GM20431 (cell line): ENCODE data around the gene SLC52A3.
"Not testable (repeated sequence)": the region's sequence is repeated elsewhere in the genome, so short reads cannot be mapped to it uniquely, and the experiment has no call there.

Experiments used
- in situ Hi-C: fragments of 300-500 bp; cut with MseI, MboI; formaldehyde crosslinking; loops from one replicate; pipeline ENCODE4 v1.15.0; 2020; ENCODE audit warnings: low sequenced_read_pairs; ENCODE audit not compliant: unreplicated experiment

Gene SLC52A3

GRCh38 chr20:768426-768978 lies at the start of gene SLC52A3:
SLC52A3 (minus strand) TSS chr20:768500; CDS start chr20:765774, 2,726 bp downstream.
- in situ Hi-C loops, result no loop called here

- in situ Hi-C loops, result loop anchor here (10.0 kb wide), 2 partner anchors 159 to 289 kb away; no protein-coding TSS in a partner anchor
Measured at GRCh38 chr20:815914-816606, 47.8 kb upstream of the SLC52A3 start.

- in situ Hi-C loops, result loop anchor here (10.0 kb wide), 2 partner anchors 160 to 290 kb away; no protein-coding TSS in a partner anchor
Measured at GRCh38 chr20:815226-815625, 46.9 kb upstream of the SLC52A3 start.

GRCh38 chr20:813390-813789 lies 45.1 kb upstream of the SLC52A3 start:
- in situ Hi-C loops, result loop anchor here (10.0 kb wide), 2 partner anchors 161 to 291 kb away; no protein-coding TSS in a partner anchor

- in situ Hi-C loops, result loop anchor here (10.0 kb wide), 2 partner anchors 162 to 292 kb away; no protein-coding TSS in a partner anchor
Measured at GRCh38 chr20:812435-812814, 44.1 kb upstream of the SLC52A3 start.

GRCh38 chr20:811776-812434 lies 43.6 kb upstream of the SLC52A3 start:
- in situ Hi-C loops, result loop anchor here (10.0 kb wide), 2 partner anchors 163 to 293 kb away; no protein-coding TSS in a partner anchor

GRCh38 chr20:805713-806112 lies 37.4 kb upstream of the SLC52A3 start:
- in situ Hi-C loops, result no loop called here

- in situ Hi-C loops, result no loop called here
Measured at GRCh38 chr20:801678-802077, 33.4 kb upstream of the SLC52A3 start.

- in situ Hi-C loops, result not testable (repeated sequence)
Measured at GRCh38 chr20:800026-800425, 31.7 kb upstream of the SLC52A3 start.

- in situ Hi-C loops, result not testable (repeated sequence)
Measured at GRCh38 chr20:798746-799145, 30.4 kb upstream of the SLC52A3 start.

- in situ Hi-C loops, result no loop called here
Measured at GRCh38 chr20:796921-797320, 28.6 kb upstream of the SLC52A3 start.

- in situ Hi-C loops, result no loop called here
Measured at GRCh38 chr20:792248-792647, 23.9 kb upstream of the SLC52A3 start.

GRCh38 chr20:791056-791455 lies 22.8 kb upstream of the SLC52A3 start:
- in situ Hi-C loops, result no loop called here

- in situ Hi-C loops, result no loop called here
Measured at GRCh38 chr20:787825-788224, 19.5 kb upstream of the SLC52A3 start.

GRCh38 chr20:779771-780170 lies 11.5 kb upstream of the SLC52A3 start:
- in situ Hi-C loops, result no loop called here

- in situ Hi-C loops, result no loop called here
Measured at GRCh38 chr20:776165-776564, 7.9 kb upstream of the SLC52A3 start.

GRCh38 chr20:775679-776135 lies 7.4 kb upstream of the SLC52A3 start:
- in situ Hi-C loops, result no loop called here

- in situ Hi-C loops, result no loop called here
Measured at GRCh38 chr20:774660-775057, 6.4 kb upstream of the SLC52A3 start.

- in situ Hi-C loops, result no loop called here
Measured at GRCh38 chr20:774016-774659, 5.8 kb upstream of the SLC52A3 start.

- in situ Hi-C loops, result no loop called here
Measured at GRCh38 chr20:772806-773205, 4.5 kb upstream of the SLC52A3 start.
